Measurements from ENCODE around the gene SHB.

- TF ChIP-seq, protein P1, sequence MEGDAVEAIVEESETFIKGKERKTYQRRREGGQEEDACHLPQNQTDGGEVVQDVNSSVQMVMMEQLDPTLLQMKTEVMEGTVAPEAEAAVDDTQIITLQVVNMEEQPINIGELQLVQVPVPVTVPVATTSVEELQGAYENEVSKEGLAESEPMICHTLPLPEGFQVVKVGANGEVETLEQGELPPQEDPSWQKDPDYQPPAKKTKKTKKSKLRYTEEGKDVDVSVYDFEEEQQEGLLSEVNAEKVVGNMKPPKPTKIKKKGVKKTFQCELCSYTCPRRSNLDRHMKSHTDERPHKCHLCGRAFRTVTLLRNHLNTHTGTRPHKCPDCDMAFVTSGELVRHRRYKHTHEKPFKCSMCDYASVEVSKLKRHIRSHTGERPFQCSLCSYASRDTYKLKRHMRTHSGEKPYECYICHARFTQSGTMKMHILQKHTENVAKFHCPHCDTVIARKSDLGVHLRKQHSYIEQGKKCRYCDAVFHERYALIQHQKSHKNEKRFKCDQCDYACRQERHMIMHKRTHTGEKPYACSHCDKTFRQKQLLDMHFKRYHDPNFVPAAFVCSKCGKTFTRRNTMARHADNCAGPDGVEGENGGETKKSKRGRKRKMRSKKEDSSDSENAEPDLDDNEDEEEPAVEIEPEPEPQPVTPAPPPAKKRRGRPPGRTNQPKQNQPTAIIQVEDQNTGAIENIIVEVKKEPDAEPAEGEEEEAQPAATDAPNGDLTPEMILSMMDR (IDR thresholded peaks at IDR 0.05; ENCODE audit: insufficient read depth, low read length, poor library complexity, severe bottlenecking), result no peak
- no peak for TF ChIP-seq EZH2phosphoT487 (conservative IDR thresholded peaks at IDR 0.05; ENCODE audit: low read length)
Observed at GRCh38 chr9:37971691-37972090, 97.3 kb downstream of the SHB start.
